ENCODE results near the gene DEFB113. TPM values are rescaled to one million over a fixed set of nuclear protein-coding genes. Genes with fewer than 3 reads are reported as not detected.

Gene DEFB113
- total RNA-seq, 2 experiments from 2014 or later, result not detected

- CTCF ChIA-PET, result no interaction called here
- no peak for ATAC-seq
- no peak overlapping the region for H3K27ac Mint-ChIP-seq
Measured at GRCh38 chr6:49919935-49920644, 49.3 kb downstream of the DEFB113 start.

GRCh38 chr6:49919261-49919660 is 50.2 kb downstream of the DEFB113 start:
- DNase-seq (no peak), ATAC-seq (no peak)
- CTCF ChIA-PET, result no interaction called here
- Mint-ChIP-seq H3K9me3 (ENCODE audit: low read depth) (no peaks in the 10 kb centered on the region), H3K27ac (no peak overlapping the region), H3K36me3 (no peaks in the 10 kb centered on the region), H3K27me3 (no peaks in the 10 kb centered on the region), H3K4me1 (no peaks in the 10 kb centered on the region), H3K4me3 (no peak overlapping the region)

More at GRCh38 chr6:49919935-49920644, 49.3 kb downstream of the DEFB113 start:
- no peak for DNase-seq
- H3K36me3 Mint-ChIP-seq, result no peaks in the 10 kb centered on the region
- no peaks in the 10 kb centered on the region for H3K27me3 Mint-ChIP-seq
- H3K9me3 Mint-ChIP-seq (ENCODE audit: low read depth), result no peaks in the 10 kb centered on the region
- no peak overlapping the region for H3K4me3 Mint-ChIP-seq
- H3K4me1 Mint-ChIP-seq, result no peaks in the 10 kb centered on the region

- no peak for ATAC-seq
- Mint-ChIP-seq H3K9me3 (ENCODE audit: low read depth) (no peaks in the 10 kb centered on the region), H3K4me1 (no peaks in the 10 kb centered on the region), H3K27me3 (no peaks in the 10 kb centered on the region), H3K36me3 (no peaks in the 10 kb centered on the region), H3K27ac (no peak overlapping the region), H3K4me3 (no peak overlapping the region)
- DNase-seq, result no peak
- CTCF ChIA-PET, result no interaction called here
Measured at GRCh38 chr6:49918787-49919186, 50.6 kb downstream of the DEFB113 start.

Other genes with a start within 250 kb of the DEFB113 start
- gene CRISP3, start 225.2 kb downstream of the DEFB113 start, total RNA-seq, result not detected
- not detected for gene PGK2, start 182.3 kb downstream of the DEFB113 start, total RNA-seq
- gene CRISP1, start 103.1 kb downstream of the DEFB113 start, total RNA-seq, result not detected
- gene DEFB114, start 5.5 kb downstream of the DEFB113 start, total RNA-seq, result not detected
- not detected for gene DEFB110, start 52.4 kb upstream of the DEFB113 start, total RNA-seq
- gene DEFB112, start 80.3 kb upstream of the DEFB113 start, total RNA-seq, result not detected

Data from activated CD8-positive, alpha-beta memory T cell treated with anti-CD3 and anti-CD28 coated beads, Interleukin-2, amount 10 ng/mL, durations not matched to agents 7 days and 5 days (primary cell).